ENCODE data around the gene RAB33A.
"Not testable (repeated sequence)": the region's sequence is repeated elsewhere in the genome, so short reads cannot be mapped to it uniquely, and the experiment has no call there.

RAB33A gene

GRCh38 chrX:130231184-130231583 lies 59.4 kb downstream of the RAB33A start:
- in situ Hi-C loops (cut with MboI; ENCODE audit: low sequenced_read_pairs), result not testable (repeated sequence)

Data from HL-60/S4 treated with phorbol 12-myristate 13-acetate at 8.2 ng/mL for 4 days and 3 days (cell line).